ENCODE results near the gene FBXO9. TPM values are rescaled to one million over a fixed set of nuclear protein-coding genes. Genes with fewer than 3 reads are reported as not detected.

FBXO9 gene
- total and polyA plus RNA-seq, 10 of the 15 experiments (the other 5 are each of a cell fraction or from before 2014, with no cell fraction given) = 9.9 to 68.9 (median 31.3) TPM

GRCh38 chr6:53038596-53038995 lies 26.6 kb upstream of the FBXO9 start (continued):
- TF ChIP-seq, protein P1, sequence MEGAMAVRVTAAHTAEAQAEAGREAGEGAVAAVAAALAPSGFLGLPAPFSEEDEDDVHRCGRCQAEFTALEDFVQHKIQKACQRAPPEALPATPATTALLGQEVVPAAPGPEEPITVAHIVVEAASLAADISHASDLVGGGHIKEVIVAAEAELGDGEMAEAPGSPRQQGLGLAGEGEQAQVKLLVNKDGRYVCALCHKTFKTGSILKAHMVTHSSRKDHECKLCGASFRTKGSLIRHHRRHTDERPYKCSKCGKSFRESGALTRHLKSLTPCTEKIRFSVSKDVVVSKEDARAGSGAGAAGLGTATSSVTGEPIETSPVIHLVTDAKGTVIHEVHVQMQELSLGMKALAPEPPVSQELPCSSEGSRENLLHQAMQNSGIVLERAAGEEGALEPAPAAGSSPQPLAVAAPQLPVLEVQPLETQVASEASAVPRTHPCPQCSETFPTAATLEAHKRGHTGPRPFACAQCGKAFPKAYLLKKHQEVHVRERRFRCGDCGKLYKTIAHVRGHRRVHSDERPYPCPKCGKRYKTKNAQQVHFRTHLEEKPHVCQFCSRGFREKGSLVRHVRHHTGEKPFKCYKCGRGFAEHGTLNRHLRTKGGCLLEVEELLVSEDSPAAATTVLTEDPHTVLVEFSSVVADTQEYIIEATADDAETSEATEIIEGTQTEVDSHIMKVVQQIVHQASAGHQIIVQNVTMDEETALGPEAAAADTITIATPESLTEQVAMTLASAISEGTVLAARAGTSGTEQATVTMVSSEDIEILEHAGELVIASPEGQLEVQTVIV (IDR thresholded peaks at IDR 0.05; ENCODE audit: borderline replicate concordance, partially characterized antibody) = no peak
- no peak for TF ChIP-seq SP1 (IDR thresholded peaks at IDR 0.05; ENCODE audit: low read depth, low read length)

DNA sequence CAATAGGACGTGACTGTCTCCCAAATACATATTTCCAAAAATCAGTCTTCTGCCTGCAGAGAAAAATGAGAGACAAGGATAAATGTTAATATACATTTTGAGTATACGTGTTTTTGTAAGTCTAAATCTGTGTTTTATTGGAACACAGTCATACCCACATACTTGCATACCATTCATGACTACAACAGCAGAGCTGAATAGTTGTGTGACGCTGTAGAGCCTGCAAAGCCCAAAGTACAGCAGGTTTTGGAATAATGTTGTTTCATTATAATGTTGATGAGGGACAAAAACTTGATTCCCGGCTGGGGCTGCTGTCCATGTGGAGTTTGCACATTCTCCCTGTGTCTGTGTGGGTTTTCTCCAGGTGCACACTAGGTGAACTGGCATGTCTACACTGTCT lies 23.8 kb upstream of the FBXO9 start:
- ChIA-PET POLR2A (no interaction called here), RAD21 (ENCODE audit: unreplicated experiment) (no interaction called here), CTCF (no interaction called here), SMC1A (ENCODE audit: uncharacterized antibody, unreplicated experiment) (no interaction called here)
- FAIRE-seq = no peak
- ATAC-seq = no peak
- no TSS peak for BruUV-seq (replicated peaks)
- DNase-seq (ENCODE audit: low read depth, low spot score) = no peak
- in situ Hi-C loops (cut with MboI) = no loop called here
- Histone ChIP-seq H3K9me3 (replicated peaks; ENCODE audit: control insufficient read depth, insufficient read depth, low read length) (no peaks in the 10 kb centered on the region), H3K4me2 (ENCODE audit: control insufficient read depth, insufficient read depth) (no peak overlapping the region), H3K36me3 (ENCODE audit: control insufficient read depth in 2 of 2, insufficient read depth in 2 of 2, low read length in 1 of 2) (peaks cover 2% of the 10 kb centered on the region in 2 experiments; a peak in 2 of 4 replicates), H3K27me3 (replicated peaks in 1 of 2; ENCODE audit: control insufficient read depth in 2 of 2, insufficient read depth in 2 of 2, low read length in 1 of 2) (no peaks in the 10 kb centered on the region), H3K4me1 (ENCODE audit: control insufficient read depth, insufficient read depth, low read length) (no peaks in the 10 kb centered on the region), H3K27ac (ENCODE audit: control insufficient read depth, insufficient read depth) (no peak overlapping the region), H2AFZ (ENCODE audit: control insufficient read depth, low read depth, low read length) (no peak overlapping the region), H3K9ac (ENCODE audit: control insufficient read depth, insufficient read depth, low read length) (no peak overlapping the region), H3K4me3 (no peak overlapping the region), H4K20me1 (ENCODE audit: control insufficient read depth, insufficient read depth) (no peaks in the 10 kb centered on the region), H3K79me2 (ENCODE audit: control insufficient read depth, insufficient read depth, low read length) (no peaks in the 10 kb centered on the region)
- intact Hi-C loops (cut with micrococcal nuclease; ENCODE audit: unreplicated experiment) = no loop called here
- 81% methylated on average over 4 of the region's 4 CpGs for WGBS (ENCODE audit: insufficient coverage, insufficient replicate concordance, low lambda C conversion rate, missing lambda C conversion rate)
- TF ChIP-seq PML (IDR thresholded peaks at IDR 0.05; ENCODE audit: low read length) (no peak), SMARCA5 (IDR thresholded peaks at IDR 0.05) (no peak), ZNF207 (IDR thresholded peaks at IDR 0.05; ENCODE audit: borderline replicate concordance) (no peak), ZNF217 (IDR thresholded peaks at IDR 0.05) (no peak), PAX5 (IDR thresholded peaks at IDR 0.05; ENCODE audit: borderline replicate concordance, low read depth, low read length) (no peak), SUPT20H (IDR thresholded peaks at IDR 0.05; ENCODE audit: borderline replicate concordance, control insufficient read depth, low read depth, low read length) (no peak), BCL3 (IDR thresholded peaks at IDR 0.05; ENCODE audit: borderline replicate concordance, insufficient read depth, low read depth, low read length, poor library complexity, severe bottlenecking) (no peak), BMI1 (IDR thresholded peaks at IDR 0.05; ENCODE audit: borderline replicate concordance) (no peak)
- TF ChIP-seq, protein P2, sequence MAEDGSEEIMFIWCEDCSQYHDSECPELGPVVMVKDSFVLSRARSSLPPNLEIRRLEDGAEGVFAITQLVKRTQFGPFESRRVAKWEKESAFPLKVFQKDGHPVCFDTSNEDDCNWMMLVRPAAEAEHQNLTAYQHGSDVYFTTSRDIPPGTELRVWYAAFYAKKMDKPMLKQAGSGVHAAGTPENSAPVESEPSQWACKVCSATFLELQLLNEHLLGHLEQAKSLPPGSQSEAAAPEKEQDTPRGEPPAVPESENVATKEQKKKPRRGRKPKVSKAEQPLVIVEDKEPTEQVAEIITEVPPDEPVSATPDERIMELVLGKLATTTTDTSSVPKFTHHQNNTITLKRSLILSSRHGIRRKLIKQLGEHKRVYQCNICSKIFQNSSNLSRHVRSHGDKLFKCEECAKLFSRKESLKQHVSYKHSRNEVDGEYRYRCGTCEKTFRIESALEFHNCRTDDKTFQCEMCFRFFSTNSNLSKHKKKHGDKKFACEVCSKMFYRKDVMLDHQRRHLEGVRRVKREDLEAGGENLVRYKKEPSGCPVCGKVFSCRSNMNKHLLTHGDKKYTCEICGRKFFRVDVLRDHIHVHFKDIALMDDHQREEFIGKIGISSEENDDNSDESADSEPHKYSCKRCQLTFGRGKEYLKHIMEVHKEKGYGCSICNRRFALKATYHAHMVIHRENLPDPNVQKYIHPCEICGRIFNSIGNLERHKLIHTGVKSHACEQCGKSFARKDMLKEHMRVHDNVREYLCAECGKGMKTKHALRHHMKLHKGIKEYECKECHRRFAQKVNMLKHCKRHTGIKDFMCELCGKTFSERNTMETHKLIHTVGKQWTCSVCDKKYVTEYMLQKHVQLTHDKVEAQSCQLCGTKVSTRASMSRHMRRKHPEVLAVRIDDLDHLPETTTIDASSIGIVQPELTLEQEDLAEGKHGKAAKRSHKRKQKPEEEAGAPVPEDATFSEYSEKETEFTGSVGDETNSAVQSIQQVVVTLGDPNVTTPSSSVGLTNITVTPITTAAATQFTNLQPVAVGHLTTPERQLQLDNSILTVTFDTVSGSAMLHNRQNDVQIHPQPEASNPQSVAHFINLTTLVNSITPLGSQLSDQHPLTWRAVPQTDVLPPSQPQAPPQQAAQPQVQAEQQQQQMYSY (CRISPR knock-in tag; IDR thresholded peaks at IDR 0.05) = no peak
